Endodermal cell (in vitro differentiated cells): Measurements from ENCODE around the gene RNF225. TPM values are rescaled to one million over a fixed set of nuclear protein-coding genes. Genes with fewer than 3 reads are reported as not detected.

Experiments
- DNase-seq: peaks from one replicate; pipeline ENCODE4 v3.0.0-alpha.2; 2017
- H3K27ac ChIP-seq: 2 replicates; pipeline ENCODE4 v1.5.1; 2013; ENCODE audit warnings: mild to moderate bottlenecking, low read depth, low read length, moderate library complexity
- H3K27me3 ChIP-seq: 2 replicates; pipeline ENCODE4 v1.6.1; 2013; ENCODE audit warnings: mild to moderate bottlenecking, low read length, moderate library complexity; ENCODE audit not compliant: insufficient read depth, control insufficient read depth, poor library complexity, severe bottlenecking
- H3K36me3 ChIP-seq: 2 replicates; pipeline ENCODE4 v1.7.0; 2013; ENCODE audit warnings: mild to moderate bottlenecking, low read length, moderate library complexity; ENCODE audit not compliant: control insufficient read depth, insufficient read depth
- H3K4me1 ChIP-seq: one replicate; pipeline ENCODE4 v1.7.0; 2013; ENCODE audit warnings: low read length; ENCODE audit not compliant: control insufficient read depth, insufficient read depth
- H3K4me3 ChIP-seq: 2 replicates; pipeline ENCODE4 v1.5.1; 2013; ENCODE audit warnings: mild to moderate bottlenecking, low read length, moderate library complexity
- H3K9ac ChIP-seq: 2 replicates; pipeline ENCODE4 v1.6.1; 2013; ENCODE audit warnings: mild to moderate bottlenecking, low read length, moderate library complexity; ENCODE audit not compliant: poor library complexity, severe bottlenecking; ENCODE audit errors: extremely low read depth
- H3K9me3 ChIP-seq: 2 replicates; pipeline ENCODE4 v1.6.1; 2013; ENCODE audit warnings: mild to moderate bottlenecking, low read length, moderate library complexity; ENCODE audit not compliant: control insufficient read depth
- H3K27ac Mint-ChIP-seq: 2 replicates; pipeline ENCODE4 v1.8.0; 2020; ENCODE audit warnings: mixed read lengths
- H3K27me3 Mint-ChIP-seq: 2 replicates; pipeline ENCODE4 v1.8.0; 2021; ENCODE audit warnings: mild to moderate bottlenecking, mixed read lengths; ENCODE audit not compliant: insufficient read depth
- H3K36me3 Mint-ChIP-seq: 2 replicates; pipeline ENCODE4 v1.8.0; 2020; ENCODE audit warnings: low read depth, mixed read lengths
- H3K4me1 Mint-ChIP-seq: 2 replicates; pipeline ENCODE4 v1.8.0; 2020; ENCODE audit warnings: mixed read lengths
- H3K4me3 Mint-ChIP-seq: 2 replicates; pipeline ENCODE4 v1.8.0; 2020; ENCODE audit warnings: mild to moderate bottlenecking, moderate library complexity, mixed read lengths
- H3K9me3 Mint-ChIP-seq: 2 replicates; pipeline ENCODE4 v1.8.0; 2020; ENCODE audit warnings: mild to moderate bottlenecking, mixed read lengths
- WGBS, 2 experiments: methylation state at CpG; one replicate each; pipeline versions ENCODE4 v1.1.5 to v1.1.7; 2013; ENCODE audit warnings: missing lambda C conversion rate in 2 of 2, mixed read lengths in 1 of 2; ENCODE audit not compliant: insufficient coverage in 1 of 2, insufficient read length in 1 of 2; 5-methylcytosine and 5-hydroxymethylcytosine counted together
- total RNA-seq, 2 donors: library from RNA; stranded (reverse); fragmentation: NEBNext Ultra II Directional in 1 of 2; extraction: Animal tissue kit (Norgen Biotek cat#: 25700) in 1 of 2; gene quantifications; 2 replicates in 1 of 2; 3 replicates in 1 of 2; pipeline ENCODE4 v1.2.1, GENCODE V29; 2021
- TF ChIP-seq, protein P1 (sequence below): fragments of 200-600 bp; sonication (generic); conservative IDR thresholded peaks from 2 replicates; pipeline ENCODE4 v1.5.0; 2021; ENCODE audit warnings: antibody characterized with exemption, mild to moderate bottlenecking

RNF225 gene
- total RNA-seq, 2 donors from 2014 or later = 0.82 to 0.92 TPM

DNA sequence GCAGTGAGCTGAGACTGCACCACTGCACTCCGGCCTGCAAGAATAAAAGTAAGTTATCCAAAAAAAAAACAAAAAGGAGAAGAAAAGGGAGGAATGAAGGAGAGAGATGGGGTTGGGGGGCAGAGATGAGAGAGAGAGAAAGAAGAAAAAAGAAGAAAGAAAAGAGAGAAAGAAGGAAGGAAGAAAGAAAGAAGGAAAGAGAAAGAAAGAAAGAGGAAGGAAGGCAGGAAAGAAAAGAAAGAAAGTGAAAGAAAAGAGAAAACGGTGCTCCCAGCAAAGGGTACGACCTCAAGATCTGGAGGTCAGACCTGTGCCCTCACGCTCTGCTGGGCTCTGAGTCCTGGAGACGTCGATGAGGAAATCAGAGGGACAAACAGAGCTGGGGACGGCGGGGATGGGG is 45.9 kb upstream of the RNF225 start:
- Mint-ChIP-seq H3K27ac (no peak overlapping the region), H3K4me3 (no peak overlapping the region)
- no peak overlapping the region for H3K27ac ChIP-seq

DNA sequence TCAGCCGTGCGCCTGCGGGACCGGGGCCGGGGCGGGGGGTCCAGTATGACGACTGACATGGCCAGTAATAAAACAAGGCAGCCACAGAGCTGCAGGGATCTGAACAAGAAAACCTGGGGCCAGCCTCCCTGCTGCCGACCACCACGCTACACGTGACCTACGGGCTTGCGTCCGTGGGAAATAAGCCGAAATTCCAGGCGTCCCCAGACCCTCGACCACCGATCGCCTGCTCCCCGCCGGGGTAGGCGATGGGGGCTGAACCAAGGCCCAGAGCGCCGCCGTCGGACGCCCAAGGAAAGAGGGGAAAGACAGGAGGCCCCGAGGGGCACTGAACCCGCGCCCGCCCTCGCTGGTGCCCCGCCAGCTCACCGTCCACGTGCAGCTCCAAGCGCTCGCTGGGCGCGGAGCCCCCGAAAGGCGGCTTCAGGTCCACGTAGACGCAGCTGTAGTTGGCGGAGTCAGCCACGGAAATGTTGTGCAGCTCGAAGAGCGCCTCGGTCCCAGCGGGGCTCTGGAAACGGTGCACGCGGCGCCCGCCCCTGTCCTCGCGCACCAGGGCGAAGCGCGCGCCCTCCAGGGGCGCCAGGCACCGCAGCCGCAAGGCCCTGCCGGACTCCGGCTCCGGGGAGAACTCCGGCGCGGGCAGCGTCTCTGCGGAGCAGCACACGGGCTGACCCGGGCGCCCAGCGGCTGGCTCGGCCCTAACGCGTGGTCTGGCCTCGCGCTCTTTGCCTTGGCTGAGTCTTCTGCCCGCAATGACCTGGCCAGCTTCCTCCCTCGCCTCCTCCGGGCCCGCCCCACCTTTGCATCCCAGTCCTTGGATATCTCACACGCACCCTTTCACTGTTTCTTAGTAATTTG is 45.2 kb upstream of the RNF225 start:
- 95 to 96% methylated on average over 82 to 84 of the region's 84 CpGs for WGBS, 2 experiments
- TF ChIP-seq, protein P1, sequence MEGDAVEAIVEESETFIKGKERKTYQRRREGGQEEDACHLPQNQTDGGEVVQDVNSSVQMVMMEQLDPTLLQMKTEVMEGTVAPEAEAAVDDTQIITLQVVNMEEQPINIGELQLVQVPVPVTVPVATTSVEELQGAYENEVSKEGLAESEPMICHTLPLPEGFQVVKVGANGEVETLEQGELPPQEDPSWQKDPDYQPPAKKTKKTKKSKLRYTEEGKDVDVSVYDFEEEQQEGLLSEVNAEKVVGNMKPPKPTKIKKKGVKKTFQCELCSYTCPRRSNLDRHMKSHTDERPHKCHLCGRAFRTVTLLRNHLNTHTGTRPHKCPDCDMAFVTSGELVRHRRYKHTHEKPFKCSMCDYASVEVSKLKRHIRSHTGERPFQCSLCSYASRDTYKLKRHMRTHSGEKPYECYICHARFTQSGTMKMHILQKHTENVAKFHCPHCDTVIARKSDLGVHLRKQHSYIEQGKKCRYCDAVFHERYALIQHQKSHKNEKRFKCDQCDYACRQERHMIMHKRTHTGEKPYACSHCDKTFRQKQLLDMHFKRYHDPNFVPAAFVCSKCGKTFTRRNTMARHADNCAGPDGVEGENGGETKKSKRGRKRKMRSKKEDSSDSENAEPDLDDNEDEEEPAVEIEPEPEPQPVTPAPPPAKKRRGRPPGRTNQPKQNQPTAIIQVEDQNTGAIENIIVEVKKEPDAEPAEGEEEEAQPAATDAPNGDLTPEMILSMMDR = no peak
- Histone ChIP-seq H3K9me3 (no peaks in the 10 kb centered on the region), H3K4me1 (no peaks in the 10 kb centered on the region), H3K27ac (no peak overlapping the region), H3K4me3 (no peak overlapping the region), H3K36me3 (no peaks in the 10 kb centered on the region), H3K9ac (no peak overlapping the region), H3K27me3 (peaks cover 9% of the 10 kb centered on the region)
- Mint-ChIP-seq H3K27me3 (peaks cover 62% of the 10 kb centered on the region), H3K9me3 (no peaks in the 10 kb centered on the region), H3K27ac (no peak overlapping the region), H3K4me3 (no peak overlapping the region), H3K4me1 (no peaks in the 10 kb centered on the region), H3K36me3 (no peaks in the 10 kb centered on the region)
- peak; percentile 47 for DNase-seq

More for the DNA sequence above, 45.9 kb upstream of the RNF225 start:
- Histone ChIP-seq H3K9me3 (no peaks in the 10 kb centered on the region), H3K4me1 (no peaks in the 10 kb centered on the region), H3K9ac (no peak overlapping the region), H3K36me3 (no peaks in the 10 kb centered on the region), H3K27me3 (peaks cover 9% of the 10 kb centered on the region), H3K4me3 (no peak overlapping the region)
- no peaks in the 10 kb centered on the region for H3K36me3 Mint-ChIP-seq
- H3K27me3 Mint-ChIP-seq = peaks cover 64% of the 10 kb centered on the region
- TF ChIP-seq, protein P1 = no peak
- no peaks in the 10 kb centered on the region for H3K9me3 Mint-ChIP-seq
- no peaks in the 10 kb centered on the region for H3K4me1 Mint-ChIP-seq
- no peak for DNase-seq
- WGBS, 2 experiments = 87 to 92% methylated on average over 7 to 8 of the region's 8 CpGs

DNA sequence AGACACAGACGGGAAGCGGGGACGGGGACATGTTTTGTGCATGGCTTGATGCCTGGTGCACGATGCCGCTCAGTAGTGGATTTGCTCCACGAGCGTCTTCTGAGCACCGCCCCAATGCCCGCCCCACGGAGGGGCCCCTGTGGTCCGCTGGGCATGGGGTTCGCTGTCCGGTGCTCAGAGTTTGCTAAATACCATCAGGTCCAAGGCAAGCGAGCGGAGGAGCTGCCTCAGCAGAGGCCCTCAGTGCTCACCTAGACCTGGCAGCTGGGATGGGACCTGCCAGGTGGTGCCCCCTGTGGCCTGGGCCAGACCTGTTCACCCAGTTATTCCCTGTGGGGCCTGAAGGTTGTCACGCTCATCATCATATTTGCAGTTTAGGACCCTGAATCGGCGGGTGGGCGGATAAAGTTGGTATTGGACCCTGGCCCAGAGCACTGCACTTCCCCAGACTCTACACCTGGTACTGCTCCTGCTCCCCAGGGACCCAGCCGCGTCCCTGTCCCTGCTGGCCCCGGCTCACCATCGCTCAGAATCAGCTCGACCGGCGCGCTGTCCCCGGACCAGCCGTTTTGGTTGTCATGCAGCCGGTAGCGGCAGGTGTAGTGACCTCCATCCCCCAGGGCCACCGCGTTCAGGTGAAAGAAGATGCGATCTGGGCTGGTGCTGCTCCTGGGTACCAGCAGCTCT is 44.4 kb upstream of the RNF225 start:
- Histone ChIP-seq H3K27me3 (peaks cover 9% of the 10 kb centered on the region), H3K4me1 (no peaks in the 10 kb centered on the region), H3K27ac (no peak overlapping the region), H3K9ac (no peak overlapping the region), H3K9me3 (no peaks in the 10 kb centered on the region), H3K36me3 (no peaks in the 10 kb centered on the region), H3K4me3 (no peak overlapping the region)
- no peak for DNase-seq
- no peaks in the 10 kb centered on the region for H3K36me3 Mint-ChIP-seq
- 95% methylated on average over 34 of the region's 34 CpGs for WGBS, 2 experiments
- H3K9me3 Mint-ChIP-seq = no peaks in the 10 kb centered on the region
- no peak overlapping the region for H3K4me3 Mint-ChIP-seq
- no peaks in the 10 kb centered on the region for H3K4me1 Mint-ChIP-seq
- TF ChIP-seq, protein P1 = no peak
- peaks cover 59% of the 10 kb centered on the region for H3K27me3 Mint-ChIP-seq
- H3K27ac Mint-ChIP-seq = no peak overlapping the region
